Measurements from ENCODE around the gene RFTN1.

Gene RFTN1

GRCh38 chr3:16273867-16274266, 239.6 kb downstream of the RFTN1 start:
- no peak for DNase-seq (ENCODE audit: low read depth)

- DNase-seq (ENCODE audit: low read depth), result no peak
These were observed 240.9 kb downstream of the RFTN1 start for GRCh38 chr3:16272588-16272987.

- DNase-seq (ENCODE audit: low read depth), result no peak
These were observed 242.6 kb downstream of the RFTN1 start for GRCh38 chr3:16270855-16271254.

- no peak for DNase-seq (ENCODE audit: low read depth)
These were observed 246.8 kb downstream of the RFTN1 start for GRCh38 chr3:16266714-16267113.

Data from GM04503 (cell line).